SK-N-SH (cell line): ENCODE results near the gene MYPN. TPM values are rescaled to one million over a fixed set of nuclear protein-coding genes. Genes with fewer than 3 reads are reported as not detected.

Experiments used
- CTCF ChIA-PET: fragments of 300-600, 350-600 bp; formaldehyde crosslinking; extraction: SDS; loops from one replicate; lab custom pipeline; 2021; lab: Yijun Ruan, JAX
- POLR2A ChIA-PET: fragments of 350-600 bp; sonication (Branson Sonifier 250); formaldehyde crosslinking; extraction: SDS; loops from one replicate; lab custom pipeline; 2020; ENCODE audit warnings: antibody characterized with exemption, inconsistent platforms; lab: Yijun Ruan, JAX
- DNase-seq: peaks from one replicate; pipeline ENCODE4 v3.0.0; 2012
- H2AFZ ChIP-seq: fragments of 200-600 bp; sonication (generic); 2 replicates; pipeline ENCODE4 v1.8.1; 2016; ENCODE audit warnings: antibody characterized with exemption, mild to moderate bottlenecking, low read depth
- H3F3A ChIP-seq: fragments of 200-600 bp; sonication (generic); replicated peaks from 2 replicates; pipeline ENCODE3; 2016; ENCODE audit warnings: antibody characterized with exemption, mild to moderate bottlenecking; ENCODE audit not compliant: insufficient read depth
- H3K27ac ChIP-seq, 2 experiments: fragments of 200-500 bp in 1 of 2; fragments of 200-600 bp in 1 of 2; sonication (Bioruptor generic) in 1 of 2; sonication (generic), shearing (Covaris generic) in 1 of 2; 2 replicates each; pipeline versions ENCODE4 v1.5.1 to v1.6.1; 2014 to 2016; ENCODE audit warnings: low read depth in 2 of 2, inconsistent platforms in 1 of 2, low read length in 1 of 2, mild to moderate bottlenecking in 1 of 2, mixed read lengths in 1 of 2
- H3K27me3 ChIP-seq: fragments of 200-600 bp; sonication (generic), shearing (Covaris generic); 2 replicates; pipeline ENCODE4 v1.6.1; 2016; ENCODE audit warnings: mixed run types; ENCODE audit not compliant: insufficient read depth
- H3K36me3 ChIP-seq, 2 experiments: fragments of 200-500 bp in 1 of 2; fragments of 200-600 bp in 1 of 2; sonication (Bioruptor generic) in 1 of 2; sonication (generic) in 1 of 2; replicated peaks in 1 of 2; 2 replicates each; pipeline versions ENCODE3 to v1.5.1; 2014 to 2016; ENCODE audit warnings: low read length in 1 of 2, mild to moderate bottlenecking in 1 of 2; ENCODE audit not compliant: insufficient read depth in 2 of 2, control insufficient read depth in 1 of 2
- H3K4me1 ChIP-seq, 2 experiments: fragments of 200-500 bp in 1 of 2; fragments of 200-600 bp in 1 of 2; sonication (Bioruptor generic) in 1 of 2; sonication (generic), shearing (Covaris generic) in 1 of 2; 2 replicates each; pipeline versions ENCODE4 v1.5.1 to v1.6.1; 2014 to 2016; ENCODE audit warnings: low read depth in 1 of 2, low read length in 1 of 2, mixed run types in 1 of 2; ENCODE audit not compliant: insufficient read depth in 2 of 2, control insufficient read depth in 1 of 2
- H3K4me2 ChIP-seq: fragments of 200-600 bp; sonication (generic), shearing (Covaris generic); 2 replicates; pipeline ENCODE4 v1.6.1; 2017; ENCODE audit warnings: mixed run types
- H3K4me3 ChIP-seq, 2 experiments: fragments of 200-500 bp in 1 of 2; fragments of 200-600 bp in 1 of 2; sonication (Bioruptor generic) in 1 of 2; sonication (generic), shearing (Covaris generic) in 1 of 2; 2 replicates each; pipeline versions ENCODE4 v1.5.1 to v1.8.1; 2014 to 2016; ENCODE audit warnings: low read depth in 2 of 2, inconsistent platforms in 1 of 2, low read length in 1 of 2, mild to moderate bottlenecking in 1 of 2, mixed read lengths in 1 of 2, moderate library complexity in 1 of 2
- H3K79me2 ChIP-seq: fragments of 200-600 bp; sonication (generic); 2 replicates; pipeline ENCODE4 v1.8.1; 2017; ENCODE audit warnings: mild to moderate bottlenecking; ENCODE audit not compliant: insufficient read depth
- H3K9ac ChIP-seq: fragments of 200-600 bp; sonication (generic); 2 replicates; pipeline ENCODE4 v1.6.1; 2017; ENCODE audit warnings: mixed run types
- H3K9me2 ChIP-seq: fragments of 200-600 bp; sonication (generic); 2 replicates; pipeline ENCODE4 v1.6.1; 2017; ENCODE audit warnings: mixed run types
- H3K9me3 ChIP-seq: fragments of 200-600 bp; sonication (generic); 2 replicates; pipeline ENCODE4 v1.6.1; 2017; ENCODE audit warnings: mixed run types, mild to moderate bottlenecking, moderate library complexity
- H4K20me1 ChIP-seq: fragments of 200-600 bp; sonication (generic); 2 replicates; pipeline ENCODE4 v1.6.1; 2017; ENCODE audit warnings: mild to moderate bottlenecking, mixed run types; ENCODE audit not compliant: insufficient read depth
- CHD2 ChIP-seq: fragments of 150-350 bp; IDR thresholded peaks from 2 replicates; pipeline ENCODE4 v1.6.1; 2018; ENCODE audit warnings: low read length; ENCODE audit not compliant: partially characterized antibody
- CTCF ChIP-seq: fragments of 200-600 bp; sonication (generic); IDR thresholded peaks from 2 replicates; pipeline ENCODE4 v1.6.1; 2017; ENCODE audit warnings: antibody characterized with exemption, mild to moderate bottlenecking, moderate library complexity
- ELF1 ChIP-seq: IDR thresholded peaks from 2 replicates; pipeline ENCODE4 v1.4.0; 2012
- EP300 ChIP-seq, 2 experiments: IDR thresholded peaks; 2 replicates each; pipeline versions ENCODE4 v1.4.0 to v1.6.1; 2012; ENCODE audit warnings: borderline replicate concordance in 1 of 2, low read depth in 1 of 2, low read length in 1 of 2
- GATA2 ChIP-seq: sonication (generic); formaldehyde crosslinking; IDR thresholded peaks from 2 replicates; pipeline ENCODE4 v1.5.0; 2020; ENCODE audit warnings: mild to moderate bottlenecking, missing genetic modification reagents
- IRF3 ChIP-seq: fragments of 150-350 bp; IDR thresholded peaks from 2 replicates; pipeline ENCODE4 v1.6.1; 2016; ENCODE audit warnings: mild to moderate bottlenecking, low read depth, low read length
- JUND ChIP-seq: IDR thresholded peaks from 2 replicates; pipeline ENCODE4 v1.4.0; 2012
- MAX ChIP-seq: IDR thresholded peaks from 2 replicates; pipeline ENCODE4 v1.4.0; 2012; ENCODE audit warnings: low read depth
- MEF2A ChIP-seq: IDR thresholded peaks from 2 replicates; pipeline ENCODE4 v1.4.0; 2012; ENCODE audit warnings: low read depth, borderline replicate concordance
- MXI1 ChIP-seq: IDR thresholded peaks from 2 replicates; pipeline ENCODE4 v1.6.1; 2012; ENCODE audit warnings: mild to moderate bottlenecking, low read depth, low read length, improper control_type of control experiment
- NFIC ChIP-seq: IDR thresholded peaks from 2 replicates; pipeline ENCODE4 v1.4.0; 2012; ENCODE audit warnings: borderline replicate concordance
- PBX3 ChIP-seq: IDR thresholded peaks from 2 replicates; pipeline ENCODE4; 2012
- POLR2AphosphoS5 ChIP-seq: IDR thresholded peaks from 2 replicates; pipeline ENCODE4 v1.6.1; 2012; ENCODE audit warnings: low read depth, low read length
- RAD21 ChIP-seq: IDR thresholded peaks from 2 replicates; pipeline ENCODE4 v1.6.1; 2012; ENCODE audit warnings: mild to moderate bottlenecking, low read length
- REST ChIP-seq: IDR thresholded peaks from 2 replicates; pipeline ENCODE4 v1.6.1; 2012; ENCODE audit warnings: mild to moderate bottlenecking, low read depth, low read length, moderate library complexity
- RXRA ChIP-seq: IDR thresholded peaks from 2 replicates; pipeline ENCODE4 v1.4.0; 2012; ENCODE audit warnings: low read depth, mild to moderate bottlenecking, borderline replicate concordance
- SIN3A ChIP-seq: IDR thresholded peaks from 2 replicates; pipeline ENCODE4 v1.6.1; 2012; ENCODE audit warnings: low read depth, mild to moderate bottlenecking, low read length, moderate library complexity, borderline replicate concordance
- SMC3 ChIP-seq: IDR thresholded peaks from 2 replicates; pipeline ENCODE4 v1.6.1; 2012; ENCODE audit warnings: low read depth, low read length, improper control_type of control experiment
- TCF12 ChIP-seq: IDR thresholded peaks from 2 replicates; pipeline ENCODE4 v1.4.0; 2012
- USF1 ChIP-seq: IDR thresholded peaks from 2 replicates; pipeline ENCODE4 v1.4.0; 2012; ENCODE audit warnings: low read depth, borderline replicate concordance
- ZBTB33 ChIP-seq: IDR thresholded peaks from 2 replicates; pipeline ENCODE4 v1.4.0; 2012; ENCODE audit warnings: low read depth, borderline replicate concordance
- WGBS: methylation state at CpG from one replicate; pipeline ENCODE4 v1.1.6; 2017; ENCODE audit warnings: low lambda C conversion rate; 5-methylcytosine and 5-hydroxymethylcytosine counted together
- polyA plus RNA-seq, 3 experiments: library from polyadenylated mRNA; depleted of rRNA; stranded (reverse); fragments of >200 nt; gene quantifications; 2 replicates each; pipeline ENCODE4 v1.2.3, GENCODE V29; 2012

Gene MYPN
- polyA plus RNA-seq, 1 of the 3 experiments (the other 2 are of a cell fraction), result 0.43 TPM

GRCh38 chr10:68153473-68154210 lies 44.4 kb downstream of the MYPN start:
- Histone ChIP-seq H3F3A (peaks cover 15% of the 10 kb centered on the region), H3K9ac (peak overlapping the region; percentile 45), H3K9me2 (no peaks in the 10 kb centered on the region), H3K27me3 (no peaks in the 10 kb centered on the region), H3K9me3 (no peaks in the 10 kb centered on the region), H3K4me2 (peak overlapping the region; percentile 64), H3K4me1 (peaks cover 11 to 27% of the 10 kb centered on the region in 2 experiments; a peak in 3 of 4 replicates), H2AFZ (peak overlapping the region; percentile 67; the same call in 1 of the 2 replicates), H4K20me1 (no peaks in the 10 kb centered on the region), H3K27ac (peak overlapping the region; percentile 81 to 89), H3K79me2 (no peaks in the 10 kb centered on the region), H3K4me3 (peak overlapping the region; percentile 22 to 27; a peak in 3 of 4 replicates), H3K36me3 (no peaks in the 10 kb centered on the region)
- DNase-seq, result peak; percentile 54
- ChIA-PET CTCF (interaction anchor here (0.6 to 6.9 kb wide), 9 partner anchors 23 to 374 kb away, joined by 3 to 79 read pairs (median 3); no protein-coding TSS in a partner anchor), POLR2A (no interaction called here)
- WGBS, result 4% methylated on average over 8 of the region's 8 CpGs
- no peak for TF ChIP-seq GATA2
- peak; percentile 95 for TF ChIP-seq RXRA
- TF ChIP-seq SIN3A, result no peak
- peak; percentile 95 for TF ChIP-seq PBX3
- no peak for TF ChIP-seq IRF3
- no peak for TF ChIP-seq RAD21
- peak; percentile 75 for TF ChIP-seq MAX
- no peak for TF ChIP-seq REST
- TF ChIP-seq TCF12, result peak; percentile 91
- TF ChIP-seq MXI1, result no peak
- peak; percentile 96 for TF ChIP-seq JUND
- TF ChIP-seq ZBTB33, result peak; percentile 80; the same call in 1 of the 2 replicates
- TF ChIP-seq SMC3, result no peak; the same call in 1 of the 2 replicates
- TF ChIP-seq POLR2AphosphoS5, result peak; percentile 70; the same call in 1 of the 2 replicates
- peak; percentile 22; the same call in 1 of the 2 replicates for TF ChIP-seq CTCF
- peak; percentile 27 to 95; a peak in 3 of 4 replicates for TF ChIP-seq EP300 (IDR thresholded peaks at IDR 0.05; ENCODE audit: borderline replicate concordance in 1 of 2, low read depth in 1 of 2, low read length in 1 of 2)
- peak; percentile 59 for TF ChIP-seq USF1
- TF ChIP-seq MEF2A, result peak; percentile 49; the same call in 1 of the 2 replicates
- peak; percentile 34 for TF ChIP-seq CHD2
- peak; percentile 97 for TF ChIP-seq NFIC
- no peak for TF ChIP-seq ELF1
